GM21381 (cell line): ENCODE measurements around the gene SCG2.
"Not testable (repeated sequence)": the region's sequence is repeated elsewhere in the genome, so short reads cannot be mapped to it uniquely, and the experiment has no call there.

ENCODE experiments used
- ATAC-seq: cut with Tn5 transposase; IDR thresholded peaks from one replicate; pipeline ENCODE4 v1.9.1; 2021; ENCODE audit warnings: mild to moderate bottlenecking, moderate library complexity; ENCODE audit not compliant: unreplicated experiment

The SCG2 gene

DNA sequence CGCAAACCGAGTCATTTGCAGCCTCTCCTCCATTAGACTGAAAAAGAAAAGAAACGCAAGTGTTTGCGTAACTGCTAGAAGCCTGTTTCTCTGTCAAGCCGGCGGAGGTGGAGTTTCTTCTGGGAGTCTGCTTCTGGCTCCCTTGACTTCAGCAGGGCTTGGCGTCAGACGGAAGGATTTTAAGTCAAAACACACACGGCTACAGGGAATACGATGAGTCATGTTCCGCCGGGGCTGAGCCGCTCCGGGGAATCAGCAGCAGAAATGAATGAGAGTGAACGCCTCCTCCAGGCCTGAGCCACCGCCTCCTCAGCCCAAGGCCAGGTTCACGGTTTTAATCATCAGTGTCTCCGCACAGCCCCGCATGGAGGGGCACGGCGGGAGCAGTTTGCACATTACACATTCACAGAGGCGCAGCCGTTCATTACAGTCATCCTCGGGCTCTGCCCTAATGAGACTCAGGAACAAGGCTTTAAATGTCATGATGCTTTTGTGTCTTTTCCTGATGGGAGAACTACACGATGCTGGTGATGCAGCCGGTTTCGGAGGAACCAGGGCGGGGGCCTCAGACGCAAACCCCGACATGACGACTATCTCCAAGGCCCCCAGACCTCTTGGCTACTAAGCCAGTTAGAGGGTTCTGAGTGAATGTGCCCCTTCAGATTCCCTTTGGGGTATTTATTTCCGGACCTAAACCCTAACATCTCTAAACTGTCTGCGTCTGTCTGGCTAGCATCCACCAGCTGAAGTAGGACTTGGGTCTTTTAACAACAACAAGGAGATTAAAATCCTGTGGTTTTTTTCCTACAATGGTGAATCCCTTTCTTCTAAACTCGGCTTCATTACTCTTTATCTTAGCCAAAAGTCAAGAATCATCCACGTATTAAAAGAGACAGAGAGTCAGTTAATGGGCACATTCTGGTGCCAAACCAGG, 11.1 kb upstream of the SCG2 start:
- ATAC-seq: no peak

DNA sequence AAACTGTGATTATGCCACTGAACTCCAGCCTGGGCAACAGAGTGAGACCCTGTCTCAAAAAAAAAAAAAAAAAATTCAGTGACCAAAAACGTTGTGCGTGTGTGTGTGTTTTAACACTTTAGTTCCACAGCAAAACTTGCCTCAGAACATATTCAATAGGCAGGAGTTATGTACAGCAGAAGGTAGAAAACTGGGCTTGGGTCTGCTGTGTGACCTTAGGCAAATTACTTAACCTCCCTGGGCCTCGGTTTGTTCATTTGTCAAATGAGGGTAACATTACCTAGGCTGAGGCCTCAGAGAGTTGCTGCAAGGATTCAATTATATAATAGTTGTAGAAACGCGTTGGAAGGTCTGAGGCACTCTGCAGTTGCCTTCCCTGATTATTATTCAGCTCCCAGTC, 10.3 kb upstream of the SCG2 start:
- ATAC-seq: no peak

DNA sequence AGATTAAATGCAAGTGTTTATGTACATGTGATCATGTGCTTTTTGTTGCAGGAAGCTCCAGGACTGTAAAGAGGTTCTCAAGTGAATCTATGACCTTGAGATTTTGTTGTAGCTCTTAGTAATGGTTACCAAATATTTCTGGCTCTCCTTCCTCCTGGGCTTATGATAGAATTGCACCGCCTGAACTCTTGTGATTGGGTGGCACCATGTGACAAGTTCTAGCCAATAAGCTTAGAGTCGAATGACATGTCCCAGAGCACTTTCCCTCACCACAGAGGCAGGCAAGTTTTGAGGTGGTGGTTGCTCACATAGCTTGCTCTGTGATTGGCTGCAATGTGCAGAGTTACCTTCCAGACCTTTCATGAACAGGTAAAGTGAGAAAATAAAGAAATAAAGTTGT, 8.9 kb upstream of the SCG2 start:
- ATAC-seq: no peak

DNA sequence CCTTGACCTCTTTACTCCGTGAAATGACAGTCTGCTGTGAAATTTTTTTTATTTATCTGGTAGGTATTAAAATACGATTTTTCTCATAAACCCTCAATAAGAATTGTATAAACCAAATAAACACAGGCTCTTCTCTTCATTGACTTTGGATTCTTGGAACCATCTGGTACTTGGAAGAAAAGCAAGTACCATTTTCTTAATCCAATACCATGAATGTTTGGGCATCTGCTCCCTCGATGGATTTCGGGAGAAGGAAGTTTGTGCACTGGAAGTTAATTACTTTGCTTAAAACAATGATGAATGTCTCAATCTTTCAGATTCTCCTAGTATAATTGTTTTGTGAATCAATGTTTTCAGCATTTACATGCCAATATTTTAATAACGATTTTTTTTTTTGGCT, 5.3 kb upstream of the SCG2 start:
- ATAC-seq: no peak

DNA sequence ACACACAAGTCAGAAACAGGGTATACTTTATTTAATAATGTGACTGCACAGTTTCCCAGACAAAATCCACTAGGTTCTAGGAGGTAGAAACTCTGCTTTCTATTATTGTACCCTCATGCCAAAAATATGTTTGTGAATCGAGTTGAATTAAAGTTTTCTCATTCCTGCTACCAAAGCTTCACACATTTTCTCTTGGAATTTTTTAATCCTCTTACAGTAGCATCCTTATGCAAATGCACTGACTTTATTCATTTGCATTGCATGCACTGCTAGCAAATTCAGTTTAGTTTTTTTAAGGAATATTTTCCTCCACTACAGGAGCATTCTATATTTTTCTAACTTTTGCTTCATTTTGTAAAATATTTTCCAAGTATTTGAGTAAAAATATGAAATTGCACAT, 4.8 kb upstream of the SCG2 start:
- no peak for ATAC-seq

DNA sequence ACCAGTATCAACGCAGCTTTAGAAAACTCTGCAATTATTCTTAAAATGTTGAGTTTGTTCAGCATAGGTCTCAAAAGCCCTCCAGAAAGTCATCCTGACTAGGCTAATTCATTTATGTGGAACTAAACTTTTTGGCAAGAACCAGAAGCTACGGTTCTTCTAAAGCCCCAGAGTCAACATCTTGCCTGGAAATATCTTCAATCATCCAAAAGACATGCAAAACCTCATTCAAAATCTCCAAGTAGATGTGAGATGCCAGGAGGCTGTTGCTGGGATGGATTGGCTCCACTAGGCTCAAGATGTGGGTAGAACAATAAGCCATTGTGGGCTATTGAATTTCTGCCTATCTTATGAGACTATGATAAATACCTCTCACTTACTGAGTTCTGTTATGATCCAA, 2.1 kb upstream of the SCG2 start:
- no peak for ATAC-seq

DNA sequence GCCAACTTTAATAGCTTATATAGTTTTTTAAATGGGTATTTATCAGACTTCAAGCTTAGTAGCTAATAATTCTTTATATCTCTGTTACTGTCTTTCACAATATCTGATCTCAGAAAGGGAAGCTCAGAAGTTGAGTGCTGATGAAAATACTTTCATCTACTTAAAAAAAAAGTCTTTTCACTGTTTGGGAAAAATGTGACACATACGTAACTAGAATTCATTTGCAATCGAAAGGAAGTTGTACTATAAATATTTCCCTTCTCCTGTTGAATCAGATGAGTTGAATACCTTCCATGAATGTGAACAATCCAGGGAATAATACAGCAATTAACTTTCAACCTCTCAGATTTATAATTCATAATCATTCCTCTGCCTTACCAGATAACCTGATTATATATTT, 811 bp upstream of the SCG2 start:
- ATAC-seq: no peak

DNA sequence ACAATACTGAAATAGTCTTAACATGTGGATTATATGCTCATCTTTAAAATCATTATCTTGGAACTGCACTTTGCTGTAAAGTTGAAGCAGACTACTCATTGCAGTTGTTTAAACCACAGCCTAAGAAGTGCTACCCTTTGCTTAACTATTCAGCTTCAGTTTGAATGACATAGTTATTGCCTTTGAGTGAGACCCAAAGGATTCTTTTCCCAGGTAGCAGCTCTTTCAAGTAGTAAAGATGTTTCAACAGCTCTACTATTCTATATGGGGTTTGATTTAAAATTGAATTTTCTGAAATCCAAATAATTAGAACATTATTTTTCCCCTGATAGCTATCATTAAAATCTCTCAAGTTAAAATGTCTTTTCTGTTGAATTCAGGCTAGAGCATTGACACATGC, 1.1 kb downstream of the SCG2 start:
- ATAC-seq: no peak

DNA sequence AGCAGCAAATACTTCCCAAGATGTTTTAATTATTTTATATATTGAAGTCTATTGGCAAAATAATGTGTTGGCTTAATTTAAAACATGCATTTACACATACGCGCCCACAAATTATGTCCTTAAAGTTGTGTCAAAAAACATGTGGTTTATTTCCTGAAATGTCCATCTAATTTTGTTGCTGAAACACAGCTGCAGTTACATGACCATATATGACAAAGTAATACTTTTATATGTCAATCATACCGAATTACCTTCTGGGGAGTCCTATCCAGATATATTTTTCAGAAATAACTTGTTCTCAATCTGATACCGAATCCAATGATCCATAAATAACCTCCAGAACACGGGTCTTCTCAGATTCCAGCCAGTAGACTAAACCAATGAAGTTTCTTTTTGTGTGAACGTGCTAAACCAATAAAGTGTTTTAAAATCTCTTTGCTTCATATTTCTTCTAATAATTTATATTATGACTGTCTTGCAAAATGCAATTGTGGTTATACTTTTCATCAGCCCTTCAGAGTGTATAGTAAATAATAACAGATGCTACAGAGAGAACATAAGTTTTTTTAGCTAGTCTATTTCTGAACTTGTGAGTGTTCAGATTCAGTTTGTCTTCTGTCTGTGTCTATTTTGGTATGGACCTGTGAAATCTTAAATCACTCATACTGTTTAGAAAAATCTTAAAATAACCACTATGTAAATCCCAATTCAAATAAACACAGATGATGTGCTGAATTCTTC, 2.4 kb downstream of the SCG2 start:
- ATAC-seq: no peak

DNA sequence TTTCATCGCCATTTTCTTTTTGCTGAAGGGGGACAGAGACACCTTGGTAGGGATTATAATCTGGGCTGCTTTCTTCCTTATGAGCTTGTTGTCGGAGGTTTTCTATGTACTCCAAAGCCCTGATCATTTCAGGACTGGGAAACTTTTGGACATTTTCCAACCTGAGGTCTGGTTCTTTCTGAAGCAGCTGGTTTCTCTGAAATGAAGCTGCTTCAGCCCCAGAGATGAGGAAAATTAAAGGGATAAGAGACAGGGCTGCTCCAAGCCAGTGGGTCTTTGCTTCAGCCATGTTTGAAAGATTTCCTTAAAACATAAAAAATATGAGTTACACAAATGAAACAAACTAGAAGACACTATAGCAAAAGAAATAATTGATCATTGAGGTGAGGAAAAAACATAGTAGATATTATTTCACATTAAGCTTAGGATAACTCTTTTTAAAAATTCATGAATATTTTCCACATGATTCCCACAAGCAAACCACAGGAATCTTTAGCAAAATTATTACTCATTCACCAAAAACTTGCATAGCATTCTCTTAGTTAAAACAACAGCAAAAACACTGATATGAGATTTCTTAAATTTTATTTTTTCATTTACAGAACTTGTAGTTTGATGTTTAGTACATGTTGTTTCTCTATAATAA, 3.0 kb downstream of the SCG2 start:
- no peak for ATAC-seq

DNA sequence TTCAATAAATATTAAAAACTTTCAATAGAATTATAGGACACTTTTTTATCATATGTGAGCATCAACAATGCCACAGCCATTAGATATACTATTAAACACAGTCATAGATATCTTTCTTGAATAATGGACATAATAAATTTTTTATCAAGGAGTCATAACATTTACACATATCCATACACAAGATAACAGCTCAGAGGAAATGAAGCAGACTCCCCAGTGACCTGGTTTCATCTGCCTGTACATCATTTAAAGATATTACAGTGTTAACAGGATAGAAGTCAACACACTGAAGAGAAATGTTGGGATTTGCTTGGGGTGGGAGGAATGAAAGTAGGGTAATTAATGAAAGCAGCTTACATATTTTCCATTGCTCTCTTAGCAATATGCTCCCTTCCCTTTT, 5.1 kb downstream of the SCG2 start:
- ATAC-seq: no peak

DNA sequence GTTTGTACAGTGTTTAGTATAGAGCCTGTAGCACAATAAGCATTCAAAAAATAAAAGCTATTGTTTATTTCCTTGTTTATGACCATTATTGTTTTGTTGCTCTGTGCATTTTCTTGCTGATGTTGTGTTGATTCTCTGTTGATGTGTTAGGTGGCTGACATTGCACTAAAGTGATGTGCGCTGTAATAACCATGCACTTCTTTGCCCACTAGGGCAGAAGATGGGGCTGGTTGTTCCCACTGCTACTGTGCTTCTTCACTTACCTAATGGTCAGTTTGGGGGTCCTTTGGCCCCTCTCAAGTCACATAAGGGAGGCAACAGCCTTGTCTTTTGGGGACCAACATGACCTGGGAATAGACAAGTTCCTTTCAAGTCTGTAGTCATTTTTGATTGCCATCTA, 6.0 kb downstream of the SCG2 start:
- no peak for ATAC-seq

DNA sequence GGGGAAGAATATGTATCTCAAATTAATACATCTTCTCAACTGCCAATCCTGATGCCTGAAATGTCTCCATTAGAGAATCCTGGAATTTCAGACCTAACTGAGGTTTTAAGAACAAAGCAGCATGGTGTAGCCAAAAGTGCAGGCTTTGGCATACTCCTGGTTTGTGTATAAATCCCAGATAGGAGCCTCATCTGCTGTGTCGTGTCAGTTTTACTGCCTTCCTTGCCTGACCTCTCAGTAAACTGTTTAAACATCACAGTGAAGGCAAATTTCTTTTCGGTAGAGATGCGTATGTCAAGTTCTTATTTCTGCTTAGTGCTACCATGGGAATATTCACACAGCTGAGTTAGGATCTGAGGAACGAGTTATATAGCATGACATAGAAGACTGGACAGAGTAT, 7.3 kb downstream of the SCG2 start:
- ATAC-seq: no peak

DNA sequence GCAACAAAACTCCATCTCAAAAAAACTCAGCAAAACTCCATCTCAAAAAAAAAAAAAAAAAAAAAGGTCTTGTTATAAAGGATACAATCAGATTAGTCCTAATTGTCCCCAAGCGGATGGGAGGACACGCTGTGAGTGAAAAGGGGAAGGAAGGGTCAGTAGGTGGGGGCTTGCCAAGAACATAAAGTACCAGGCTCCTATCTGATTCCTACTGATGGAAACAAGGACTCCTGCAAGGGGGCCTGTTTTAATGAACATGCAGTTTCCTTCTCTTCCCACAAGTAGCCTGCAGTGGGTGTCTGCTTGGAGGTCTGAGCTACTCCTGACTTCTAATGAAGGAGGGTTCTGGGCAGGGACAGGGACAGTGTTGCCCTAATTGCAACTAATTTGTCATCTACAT, 7.9 kb downstream of the SCG2 start:
- ATAC-seq: no peak

DNA sequence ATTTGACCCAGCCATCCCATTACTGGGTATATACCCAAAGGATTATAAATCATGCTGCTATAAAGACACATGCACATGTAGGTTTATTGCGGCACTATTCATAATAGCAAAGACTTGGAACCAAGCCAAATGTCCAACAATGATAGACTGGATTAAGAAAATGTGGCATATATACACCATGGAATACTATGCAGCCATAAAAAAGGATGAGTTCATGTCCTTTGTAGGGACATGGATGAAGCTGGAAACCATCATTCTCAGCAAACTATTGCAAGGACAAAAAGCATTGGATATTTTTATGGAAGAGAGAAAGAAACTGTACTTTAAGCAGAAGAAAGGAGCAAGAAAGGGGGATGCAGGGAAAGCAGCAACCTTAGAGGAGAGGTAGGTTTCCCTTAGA, 9.5 kb downstream of the SCG2 start:
- ATAC-seq: not testable (repeated sequence)

DNA sequence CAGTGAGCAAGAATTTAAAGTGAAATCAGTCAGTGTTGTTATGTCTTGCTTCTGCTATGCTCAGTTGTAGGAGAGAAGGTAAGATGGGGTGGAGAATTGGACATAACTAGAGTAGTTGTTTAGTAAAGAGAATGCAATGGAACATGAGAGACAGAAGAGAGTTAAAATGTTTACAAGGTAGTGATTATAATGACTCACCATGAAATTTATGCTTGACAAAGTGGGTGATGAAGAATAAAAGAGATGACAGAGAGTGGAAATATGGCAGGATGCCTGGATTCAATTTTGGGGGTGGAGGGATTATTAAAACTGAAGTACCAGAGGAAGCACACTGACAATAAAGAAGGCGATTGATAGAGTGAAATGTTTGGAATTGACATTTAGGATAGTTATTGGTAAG, 10.6 kb downstream of the SCG2 start:
- ATAC-seq: no peak

DNA sequence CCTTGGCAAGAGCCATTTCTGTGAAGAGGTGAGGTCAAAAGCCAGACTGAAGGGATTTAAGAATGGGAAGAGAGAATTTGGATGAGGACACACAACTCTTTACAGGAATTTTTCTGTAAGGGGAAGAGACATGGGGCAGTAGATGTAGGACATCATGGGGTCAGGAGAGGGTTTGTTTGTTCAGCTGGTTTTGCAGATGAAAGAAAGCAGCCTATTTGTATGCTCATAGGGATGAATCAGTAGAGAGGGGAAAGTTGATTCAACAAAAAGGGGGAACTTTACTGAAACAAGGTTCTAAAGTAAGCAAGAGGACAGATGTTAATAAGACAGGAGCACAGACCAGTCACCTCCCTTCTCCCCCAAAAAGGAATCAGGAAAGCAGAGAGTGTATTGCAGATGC, 11.2 kb downstream of the SCG2 start:
- ATAC-seq: no peak

DNA sequence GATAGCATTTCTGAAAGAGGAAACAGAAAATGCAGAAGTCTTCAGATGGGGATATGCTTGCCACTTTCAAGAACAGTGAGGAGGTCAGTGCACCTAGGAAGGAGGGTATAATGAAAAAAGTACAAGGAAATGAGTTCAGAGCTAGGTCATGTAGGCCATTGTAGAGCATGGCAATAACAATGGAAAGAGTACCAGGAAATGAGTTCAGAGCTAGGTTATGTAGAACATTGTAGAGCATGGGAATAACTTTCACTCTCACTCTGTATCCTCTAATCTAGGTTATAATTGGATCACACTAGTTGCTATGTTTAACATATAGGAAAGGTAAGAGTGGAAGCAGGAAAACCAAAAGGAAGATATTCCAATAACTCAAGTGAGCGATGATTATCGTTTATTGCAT, 12.3 kb downstream of the SCG2 start:
- ATAC-seq: no peak

DNA sequence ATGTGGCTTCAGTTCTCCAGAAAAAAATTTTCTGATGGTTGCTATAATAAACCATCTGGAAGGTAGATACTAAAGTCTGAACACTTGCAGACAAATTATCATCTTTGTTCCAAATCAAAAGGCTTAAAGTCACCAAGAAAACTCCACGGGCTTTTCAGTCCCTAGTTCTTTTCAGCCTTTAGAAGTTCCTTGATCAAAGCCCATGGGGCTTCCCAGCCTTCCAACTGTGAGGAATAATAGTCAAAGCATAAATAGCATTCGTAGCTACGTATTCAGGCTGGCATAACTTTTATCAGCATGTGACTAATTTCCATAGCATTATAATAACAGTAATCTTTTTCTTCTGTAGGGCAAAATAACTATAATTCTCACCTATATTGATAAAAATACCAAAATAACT, 13.9 kb downstream of the SCG2 start:
- no peak for ATAC-seq

DNA sequence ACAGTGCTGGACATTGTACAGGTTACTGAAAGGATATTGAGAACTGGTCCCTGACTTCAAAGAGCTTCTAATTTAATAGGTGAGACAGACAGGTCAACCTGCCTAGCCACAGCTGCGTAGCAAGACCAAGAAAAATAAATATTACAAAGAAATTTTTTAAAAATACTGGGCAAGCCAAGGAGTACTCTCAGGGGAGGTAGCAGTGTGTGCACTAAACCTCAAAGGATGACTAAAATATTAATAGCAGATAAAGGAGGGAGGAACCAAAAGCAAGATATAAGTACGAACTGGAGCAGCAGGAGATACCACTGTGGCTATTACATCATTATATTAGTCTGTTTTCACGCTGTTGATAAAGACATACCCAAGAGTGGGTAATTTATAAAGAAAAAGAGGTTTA, 14.9 kb downstream of the SCG2 start:
- no peak for ATAC-seq

DNA sequence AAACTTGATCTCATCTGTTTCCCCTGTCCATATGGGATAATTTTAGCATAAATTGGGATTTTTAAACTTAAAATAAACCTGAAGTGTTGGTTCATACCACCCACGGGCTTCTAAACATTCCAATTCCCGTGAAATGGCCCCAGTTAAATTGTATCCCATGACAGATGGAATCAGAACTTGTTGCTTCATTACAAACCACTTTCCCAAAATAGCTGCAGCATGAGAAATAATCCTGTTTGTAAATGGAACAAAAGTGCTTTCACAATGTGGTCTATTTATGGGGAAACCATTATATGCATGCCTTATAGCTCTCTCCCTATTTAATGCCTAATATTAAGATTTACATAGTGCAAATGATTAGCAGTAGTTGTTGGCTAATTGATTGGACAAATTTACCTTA, 15.9 kb downstream of the SCG2 start:
- no peak for ATAC-seq

DNA sequence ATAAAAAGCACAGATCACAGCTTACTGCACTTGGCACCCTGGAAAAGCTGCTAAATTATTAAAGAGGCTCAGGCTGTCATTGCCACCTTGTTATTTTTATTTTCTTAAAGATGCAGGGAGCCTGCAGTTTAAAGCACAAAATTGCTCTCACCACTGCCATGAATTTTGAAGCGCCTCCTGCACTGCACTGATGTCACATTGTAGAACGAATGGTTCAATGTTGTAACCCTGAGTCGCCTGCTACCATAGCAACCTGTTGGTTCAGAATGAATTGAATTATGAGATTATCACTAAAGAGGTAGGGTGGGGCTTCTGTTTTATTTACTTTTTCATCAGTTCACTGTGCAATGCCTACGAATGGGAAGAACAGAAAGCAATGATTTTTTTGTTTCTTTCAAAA, 16.5 kb downstream of the SCG2 start:
- no peak for ATAC-seq
